Activated CD8-positive, alpha-beta memory T cell treated with anti-CD3 and anti-CD28 coated beads for 36 hours (primary cell): ENCODE measurements around the gene NRG3. TPM values are rescaled to one million over a fixed set of nuclear protein-coding genes. Genes with fewer than 3 reads are reported as not detected.

Experiments
- CTCF ChIA-PET: fragments of 350-600 bp; sonication (Branson Sonifier 250); formaldehyde crosslinking; loops from one replicate; lab custom pipeline; 2021; ENCODE audit warnings: antibody characterized with exemption; lab: Charles Lee
- POLR2A ChIA-PET: fragments of 350-600 bp; sonication (Branson Sonifier 250); formaldehyde crosslinking; loops from one replicate; lab custom pipeline; 2021; ENCODE audit warnings: antibody characterized with exemption; lab: Charles Lee
- total RNA-seq, 2 experiments: library from RNA; stranded (reverse); gene quantifications; one replicate each; pipeline ENCODE4 v1.2.3, GENCODE V29; 2021

NRG3 gene
- total RNA-seq, 2 experiments from 2014 or later = not detected

- POLR2A ChIA-PET = no interaction called here
- CTCF ChIA-PET = no interaction called here
Observed at GRCh38 chr10:82171899-82172298, 296.9 kb downstream of the NRG3 start.

GRCh38 chr10:82176587-82176986 lies 301.6 kb downstream of the NRG3 start:
- CTCF ChIA-PET = no interaction called here

GRCh38 chr10:82190432-82191260 lies 315.7 kb downstream of the NRG3 start:
- ChIA-PET CTCF (no interaction called here), POLR2A (no interaction called here)

More at GRCh38 chr10:82176587-82176986, 301.6 kb downstream of the NRG3 start:
- POLR2A ChIA-PET = no interaction called here

GRCh38 chr10:82191653-82192052 lies 316.7 kb downstream of the NRG3 start:
- POLR2A ChIA-PET = no interaction called here
- CTCF ChIA-PET = no interaction called here

- POLR2A ChIA-PET = no interaction called here
- CTCF ChIA-PET = no interaction called here
Observed at GRCh38 chr10:82192665-82193064, 317.7 kb downstream of the NRG3 start.

GRCh38 chr10:82194419-82194818 lies 319.4 kb downstream of the NRG3 start:
- ChIA-PET CTCF (no interaction called here), POLR2A (no interaction called here)

- ChIA-PET POLR2A (no interaction called here), CTCF (no interaction called here)
Observed at GRCh38 chr10:82206831-82207230, 331.8 kb downstream of the NRG3 start.

- ChIA-PET POLR2A (no interaction called here), CTCF (no interaction called here)
Observed at GRCh38 chr10:82208726-82209125, 333.7 kb downstream of the NRG3 start.

GRCh38 chr10:82210331-82210730 lies 335.3 kb downstream of the NRG3 start:
- POLR2A ChIA-PET = no interaction called here
- CTCF ChIA-PET = no interaction called here

- POLR2A ChIA-PET = no interaction called here
- CTCF ChIA-PET = no interaction called here
Observed at GRCh38 chr10:82211346-82211745, 336.4 kb downstream of the NRG3 start.

GRCh38 chr10:82212753-82213152 lies 337.8 kb downstream of the NRG3 start:
- ChIA-PET CTCF (no interaction called here), POLR2A (no interaction called here)

GRCh38 chr10:82213784-82214183 lies 338.8 kb downstream of the NRG3 start:
- POLR2A ChIA-PET = no interaction called here

GRCh38 chr10:82221056-82221455 lies 346.1 kb downstream of the NRG3 start:
- POLR2A ChIA-PET = no interaction called here
- CTCF ChIA-PET = no interaction called here

More at GRCh38 chr10:82213784-82214183, 338.8 kb downstream of the NRG3 start:
- CTCF ChIA-PET = no interaction called here

GRCh38 chr10:82221601-82222149 lies 346.7 kb downstream of the NRG3 start:
- POLR2A ChIA-PET = no interaction called here
- CTCF ChIA-PET = no interaction called here

- POLR2A ChIA-PET = no interaction called here
- CTCF ChIA-PET = no interaction called here
Observed at GRCh38 chr10:82228701-82229100, 353.7 kb downstream of the NRG3 start.

- ChIA-PET POLR2A (no interaction called here), CTCF (no interaction called here)
Observed at GRCh38 chr10:82234173-82234572, 359.2 kb downstream of the NRG3 start.

GRCh38 chr10:82236084-82236731 lies 361.2 kb downstream of the NRG3 start:
- POLR2A ChIA-PET = no interaction called here
- CTCF ChIA-PET = no interaction called here

GRCh38 chr10:82238291-82238690 lies 363.3 kb downstream of the NRG3 start:
- CTCF ChIA-PET = no interaction called here
- POLR2A ChIA-PET = no interaction called here

- CTCF ChIA-PET = no interaction called here
- POLR2A ChIA-PET = no interaction called here
Observed at GRCh38 chr10:82240408-82240807, 365.4 kb downstream of the NRG3 start.

- POLR2A ChIA-PET = no interaction called here
Observed at GRCh38 chr10:82242778-82243177, 367.8 kb downstream of the NRG3 start.

GRCh38 chr10:82245157-82245556 lies 370.2 kb downstream of the NRG3 start:
- ChIA-PET CTCF (no interaction called here), POLR2A (no interaction called here)

More at GRCh38 chr10:82242778-82243177, 367.8 kb downstream of the NRG3 start:
- CTCF ChIA-PET = no interaction called here
